IPS-NIHi11 (cell line): Measurements from ENCODE around the gene PLEKHF1.
"Not testable (repeated sequence)": the region's sequence is repeated elsewhere in the genome, so short reads cannot be mapped to it uniquely, and the experiment has no call there.

Experiments
- DNase-seq: peaks from one replicate; pipeline ENCODE4 v3.0.0; 2012; ENCODE audit warnings: mixed read lengths, low spot score

PLEKHF1 gene

GRCh38 chr19:29665826-29666577 lies 741 bp downstream of the PLEKHF1 start:
- DNase-seq, result peak; percentile 47

GRCh38 chr19:29666578-29667386 lies 1.5 kb downstream of the PLEKHF1 start:
- DNase-seq, result peak; percentile 56

- DNase-seq, result no peak
Measured at GRCh38 chr19:29667387-29667783, 2.1 kb downstream of the PLEKHF1 start.

- DNase-seq, result no peak
Measured at GRCh38 chr19:29667901-29668341, 2.7 kb downstream of the PLEKHF1 start.

- no peak for DNase-seq
Measured at GRCh38 chr19:29668746-29669609, 3.7 kb downstream of the PLEKHF1 start.

- no peak for DNase-seq
Measured at GRCh38 chr19:29670255-29670654, 5.0 kb downstream of the PLEKHF1 start.

- DNase-seq, result not testable (repeated sequence)
Measured at GRCh38 chr19:29671026-29671392, 5.7 kb downstream of the PLEKHF1 start.

GRCh38 chr19:29671393-29672160 lies 6.3 kb downstream of the PLEKHF1 start:
- DNase-seq, result no peak

- no peak for DNase-seq
Measured at GRCh38 chr19:29672319-29672932, 7.2 kb downstream of the PLEKHF1 start.

- no peak for DNase-seq
Measured at GRCh38 chr19:29672933-29673336, 7.7 kb downstream of the PLEKHF1 start.

GRCh38 chr19:29673451-29674371 lies 8.4 kb downstream of the PLEKHF1 start:
- no peak for DNase-seq

- DNase-seq, result no peak
Measured at GRCh38 chr19:29674374-29675119, 9.3 kb downstream of the PLEKHF1 start.

- DNase-seq, result no peak
Measured at GRCh38 chr19:29675120-29675649, 9.9 kb downstream of the PLEKHF1 start.

- no peak for DNase-seq
Measured at GRCh38 chr19:29675650-29676186, 10.5 kb downstream of the PLEKHF1 start.

GRCh38 chr19:29676586-29676985 lies 11.3 kb downstream of the PLEKHF1 start:
- DNase-seq, result no peak

GRCh38 chr19:29677001-29677817 lies 11.9 kb downstream of the PLEKHF1 start:
- DNase-seq, result no peak

GRCh38 chr19:29678484-29679106 lies 13.3 kb downstream of the PLEKHF1 start:
- DNase-seq, result no peak
